Hematopoietic multipotent progenitor cell treated with erythropoietin and hydrocortisone succinate and interleukin-3 and kit ligand, for 6 days (in vitro differentiated cells): Measurements from ENCODE around the gene PDZRN4.
A peak's percentile ranks its signal among the peaks of the same experiment; 100 is the strongest.
"Not testable (repeated sequence)": the region's sequence is repeated elsewhere in the genome, so short reads cannot be mapped to it uniquely, and the experiment has no call there.

Experiments
- DNase-seq: peaks from one replicate; pipeline ENCODE4 v3.0.0-alpha.2; 2015

PDZRN4 gene

GRCh38 chr12:41287500-41288141 lies 99.5 kb downstream of the PDZRN4 start:
- DNase-seq, result no peak

DNA sequence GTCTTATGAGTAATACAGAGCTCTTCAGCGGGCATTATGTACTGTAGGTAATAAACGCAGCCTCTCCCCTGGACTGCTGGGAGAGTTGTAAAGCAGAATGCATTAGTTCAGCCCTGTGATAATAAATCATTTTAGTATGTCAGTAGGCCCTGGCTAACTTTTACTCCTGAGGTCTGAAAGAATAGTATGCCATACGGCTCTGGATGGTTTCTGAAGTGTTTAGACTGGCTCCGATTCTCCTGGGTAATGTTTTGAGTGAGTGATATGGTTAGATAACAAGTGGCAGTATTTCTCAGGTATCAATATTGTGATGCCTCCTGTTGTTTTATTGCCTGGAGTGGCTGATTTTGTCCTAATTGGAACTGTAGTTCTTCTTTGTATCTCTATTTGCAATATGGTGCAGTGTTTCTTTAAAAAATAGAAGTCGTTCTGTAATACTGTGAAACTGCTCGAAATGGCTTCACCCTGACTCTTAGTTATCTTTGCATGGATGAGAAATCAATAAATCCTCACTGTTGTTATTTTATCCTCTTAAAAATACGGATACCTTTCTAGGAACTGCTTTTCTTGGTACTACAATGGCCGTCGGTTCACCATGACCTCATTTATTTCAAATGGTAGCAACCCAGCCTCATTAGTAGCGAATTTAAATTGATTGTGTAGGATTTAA lies 100.2 kb downstream of the PDZRN4 start:
- DNase-seq, result no peak

DNA sequence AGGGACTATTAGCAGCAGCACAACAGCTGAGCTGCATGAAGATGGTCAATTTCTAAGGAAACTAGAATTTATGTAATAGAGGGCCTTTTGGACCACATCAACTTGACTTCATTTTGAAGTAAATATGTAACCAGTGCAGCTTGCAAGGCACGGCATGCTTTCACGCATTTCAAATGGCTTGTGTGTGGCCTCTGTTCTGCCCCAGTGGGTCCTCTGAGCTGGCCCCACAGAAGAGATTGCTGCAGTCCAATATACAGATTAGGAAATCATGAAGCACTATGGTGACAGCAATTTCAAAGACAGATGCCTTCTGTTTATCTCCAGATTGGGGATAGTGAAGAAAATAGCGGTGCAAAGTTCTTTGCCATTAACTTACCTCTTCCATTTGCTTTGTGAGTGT lies 101.4 kb downstream of the PDZRN4 start:
- DNase-seq, result no peak

GRCh38 chr12:41293011-41293410 lies 104.9 kb downstream of the PDZRN4 start:
- DNase-seq, result no peak

GRCh38 chr12:41293461-41293860 lies 105.3 kb downstream of the PDZRN4 start:
- DNase-seq, result no peak

DNA sequence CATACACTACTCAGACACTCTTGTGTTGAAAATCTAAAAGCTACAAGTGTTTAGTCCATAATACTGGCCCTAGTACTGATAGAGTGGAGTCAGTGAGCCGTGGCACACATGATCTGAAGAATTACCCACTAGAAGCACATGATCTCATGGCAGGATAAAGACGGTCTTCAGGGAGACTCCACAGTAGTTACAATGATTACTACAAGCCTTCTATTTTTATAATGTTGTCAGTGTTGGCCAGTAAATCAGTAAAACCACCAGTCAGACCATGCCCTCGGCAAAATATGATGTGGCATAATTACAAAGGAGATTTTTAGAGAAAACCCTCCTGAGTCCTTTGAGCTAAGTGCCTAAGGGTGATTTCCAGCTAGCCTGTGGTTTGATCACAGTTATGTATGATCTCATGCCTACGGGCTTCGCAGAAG lies 114.9 kb downstream of the PDZRN4 start:
- no peak for DNase-seq

DNA sequence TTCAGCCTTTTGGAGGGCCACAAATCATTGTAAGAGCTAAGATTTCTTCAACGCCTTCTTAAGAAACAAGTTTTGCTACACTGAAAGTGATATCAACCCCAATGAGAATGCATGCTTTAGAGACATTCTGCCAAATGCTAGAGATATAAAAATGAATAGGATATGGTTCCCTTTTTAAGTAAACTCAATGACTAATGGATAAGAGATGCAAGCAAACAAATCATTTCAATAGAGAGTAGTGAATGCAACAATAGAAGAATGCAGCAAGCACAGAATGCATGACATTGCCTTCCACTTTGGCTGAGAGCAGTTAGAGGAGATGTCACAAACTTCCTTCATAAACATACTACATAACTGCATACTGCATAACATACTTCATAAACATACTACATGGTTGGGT lies 116.4 kb downstream of the PDZRN4 start:
- no peak for DNase-seq

DNA sequence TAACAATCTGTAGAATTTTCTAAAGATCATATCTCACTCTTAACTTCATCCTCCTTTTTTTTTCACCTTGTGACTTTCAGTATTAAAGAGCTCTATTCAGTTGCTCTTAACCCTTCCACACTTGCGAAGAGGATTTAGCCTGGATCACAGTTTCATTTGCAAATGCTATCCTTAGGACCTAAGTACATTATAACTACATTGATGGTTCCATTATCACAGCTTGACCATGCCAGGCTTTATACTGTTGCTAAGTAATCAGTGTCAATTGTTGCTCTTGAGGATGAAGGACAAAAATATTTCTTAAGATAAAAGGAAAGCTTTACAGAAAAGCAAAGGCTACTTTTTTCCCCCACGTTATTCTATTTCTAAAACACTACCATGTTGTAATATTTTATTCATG lies 122.2 kb downstream of the PDZRN4 start:
- DNase-seq, result no peak

GRCh38 chr12:41311883-41312282 lies 123.8 kb downstream of the PDZRN4 start:
- DNase-seq, result no peak

DNA sequence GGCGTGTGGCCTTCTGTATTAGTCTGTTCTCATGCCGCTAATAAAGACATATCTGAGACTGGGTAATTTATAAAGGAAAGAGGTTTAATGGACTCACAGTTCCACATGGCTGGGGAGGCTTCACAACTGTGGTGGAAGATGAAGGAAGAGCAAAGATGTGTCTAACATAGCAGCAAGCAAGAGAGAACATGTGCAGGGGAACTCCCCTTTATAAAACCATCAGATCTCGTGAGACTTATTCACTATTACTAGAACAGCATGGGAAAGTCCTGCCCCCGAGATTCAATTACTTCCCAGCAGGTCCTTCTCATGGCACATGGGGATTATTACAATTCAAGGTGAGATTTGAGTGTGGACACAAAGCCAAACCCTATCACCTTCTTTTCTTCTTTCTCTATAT lies 124.3 kb downstream of the PDZRN4 start:
- DNase-seq, result not testable (repeated sequence)

- peak; percentile 39 for DNase-seq
These were observed 137.2 kb downstream of the PDZRN4 start for GRCh38 chr12:41325336-41325735.

DNA sequence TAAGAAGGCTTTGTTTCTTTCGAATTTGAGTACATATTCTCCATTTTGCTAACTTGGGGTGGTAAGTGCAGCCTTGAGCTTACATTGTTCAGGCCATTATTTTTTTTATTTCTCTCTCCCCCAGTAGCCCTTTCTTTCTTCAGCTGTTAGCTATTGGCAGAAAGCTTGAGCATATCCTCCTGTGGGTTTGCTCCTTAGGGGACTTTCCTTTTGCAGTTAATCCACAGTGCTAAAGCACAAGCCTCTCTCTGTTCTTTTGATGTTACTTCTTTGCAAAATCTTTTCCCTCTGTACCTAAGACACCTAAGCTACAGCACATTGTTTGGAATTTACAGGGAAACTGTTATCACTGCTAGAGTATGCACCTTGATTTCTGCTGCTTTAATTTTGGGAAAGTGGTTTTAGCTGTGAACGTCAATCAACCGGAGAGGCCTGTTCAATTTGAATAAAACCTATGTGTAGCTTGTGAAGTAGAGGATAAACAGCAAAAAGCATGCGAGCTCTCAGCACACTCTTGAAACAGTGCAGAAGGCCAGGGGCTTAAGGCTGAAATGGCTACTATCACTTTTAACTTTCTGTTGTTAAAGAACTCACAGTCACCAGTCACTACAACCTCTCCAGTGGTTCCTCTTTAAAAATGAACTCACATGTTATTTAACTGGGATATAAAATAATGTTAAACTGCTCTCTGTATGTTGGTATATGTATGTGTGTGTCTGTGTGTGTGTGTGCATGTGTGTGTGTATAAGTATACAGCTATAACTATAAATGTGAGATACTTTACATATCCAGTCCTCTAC lies 139.2 kb downstream of the PDZRN4 start:
- no peak for DNase-seq

DNA sequence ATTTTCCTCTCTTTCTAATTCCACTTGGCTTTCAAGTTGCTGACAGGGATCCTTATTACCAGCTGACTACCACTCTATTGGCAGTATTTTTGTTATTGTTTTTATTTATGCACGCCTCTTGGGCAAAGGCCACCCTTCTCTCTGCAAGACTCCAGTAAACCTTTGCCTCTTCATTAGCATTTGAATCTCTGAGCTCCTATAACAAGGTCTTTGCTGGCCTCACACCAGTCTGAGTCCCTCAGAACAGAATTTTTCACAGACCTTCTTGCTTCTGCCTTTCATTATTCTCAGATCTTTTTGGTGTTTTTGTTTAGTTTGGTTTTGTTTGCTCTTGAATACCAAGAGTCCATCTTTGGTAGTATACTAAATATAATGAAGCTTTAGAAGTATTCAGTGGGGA lies 145.9 kb downstream of the PDZRN4 start:
- no peak for DNase-seq

DNA sequence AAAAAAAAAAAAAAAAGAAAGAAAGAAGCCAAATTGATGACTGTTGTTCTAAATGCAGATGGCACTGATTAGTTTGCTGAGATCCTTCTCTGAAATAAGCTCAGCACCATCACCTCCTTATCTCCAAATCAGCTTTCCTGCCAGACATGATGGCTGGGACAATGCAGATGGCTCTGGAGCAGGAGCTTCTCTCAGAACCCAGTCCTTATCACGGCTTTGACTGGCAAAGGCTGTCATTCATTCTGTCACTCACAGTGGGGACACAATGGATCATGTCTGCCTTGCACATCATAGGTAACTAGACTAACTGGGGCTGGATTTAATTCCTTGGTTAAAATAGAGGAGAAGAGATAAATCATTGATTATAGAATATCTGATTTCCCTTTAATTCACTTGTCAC lies 146.3 kb downstream of the PDZRN4 start:
- DNase-seq, result no peak

DNA sequence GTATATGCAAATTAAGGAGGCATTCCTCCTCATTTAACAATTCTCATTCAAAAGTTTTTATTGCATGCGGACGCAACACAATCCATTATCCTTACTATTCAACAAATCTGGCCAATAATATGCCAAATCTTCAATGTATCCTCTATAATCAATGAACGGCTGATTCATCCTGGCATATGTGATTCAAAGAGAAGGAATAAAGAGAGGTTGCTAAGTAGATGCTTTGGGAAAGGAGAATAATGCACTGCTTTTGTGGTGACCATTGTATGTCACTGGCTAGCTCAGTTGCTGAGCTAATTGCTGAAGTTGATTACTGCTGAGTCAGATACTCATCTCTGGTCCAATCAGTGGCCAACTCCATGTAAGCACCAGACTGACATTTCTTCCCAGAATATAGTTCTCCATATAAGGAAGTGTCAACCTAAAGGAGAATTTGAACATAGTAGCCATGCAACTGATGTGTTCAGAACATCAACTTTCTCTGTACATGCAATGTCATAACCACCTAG lies 148.0 kb downstream of the PDZRN4 start:
- no peak for DNase-seq

DNA sequence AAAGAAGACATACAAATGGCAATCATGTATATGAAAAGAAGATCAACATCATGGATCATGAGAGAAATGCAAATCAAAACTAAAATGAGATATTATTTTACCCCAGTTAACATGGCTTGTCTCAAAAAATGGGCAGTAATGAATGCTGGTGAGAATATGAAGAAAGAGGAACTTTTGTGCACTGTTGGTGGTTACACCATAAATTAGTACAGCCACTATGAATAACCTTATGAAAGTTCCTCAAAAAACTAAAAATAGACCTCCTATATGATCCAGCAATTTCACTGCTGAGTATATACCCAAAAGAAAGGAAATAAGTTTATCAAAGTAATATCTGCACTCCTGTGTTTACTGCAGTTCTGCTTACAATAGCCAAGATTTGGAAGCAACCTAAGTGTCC lies 151.7 kb downstream of the PDZRN4 start:
- DNase-seq, result peak; percentile 42

DNA sequence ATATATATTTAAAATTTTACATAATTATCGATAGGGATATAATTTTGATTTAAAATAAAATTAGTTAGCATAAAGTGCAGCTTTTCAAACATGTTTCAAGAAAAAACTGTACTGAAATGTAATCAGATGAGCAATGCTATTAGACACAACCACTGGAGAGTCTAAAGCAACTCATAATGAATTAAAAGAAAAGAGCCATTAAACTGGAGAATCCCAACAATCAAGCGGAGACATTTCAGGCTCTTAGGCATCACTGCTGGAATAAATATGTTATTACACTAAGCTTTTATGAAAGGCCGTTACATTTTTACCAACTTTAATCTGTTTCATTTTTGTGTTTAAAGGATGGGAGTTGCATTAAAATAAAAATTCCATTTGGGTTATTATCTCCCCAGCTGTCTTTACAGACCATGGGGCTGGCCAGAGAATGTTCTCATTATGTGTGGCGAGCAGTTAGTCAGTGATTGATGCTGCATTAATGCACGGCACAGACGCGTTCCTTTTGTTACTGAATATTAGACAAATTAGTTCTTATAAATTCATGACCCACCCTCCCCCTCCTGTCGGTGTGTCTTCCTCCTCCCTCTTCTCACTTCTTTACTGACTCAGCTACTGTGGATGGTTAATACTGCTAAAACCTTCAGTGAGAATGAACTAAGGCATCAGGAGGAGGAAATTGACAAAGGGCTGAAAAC lies 156.8 kb downstream of the PDZRN4 start:
- no peak for DNase-seq

DNA sequence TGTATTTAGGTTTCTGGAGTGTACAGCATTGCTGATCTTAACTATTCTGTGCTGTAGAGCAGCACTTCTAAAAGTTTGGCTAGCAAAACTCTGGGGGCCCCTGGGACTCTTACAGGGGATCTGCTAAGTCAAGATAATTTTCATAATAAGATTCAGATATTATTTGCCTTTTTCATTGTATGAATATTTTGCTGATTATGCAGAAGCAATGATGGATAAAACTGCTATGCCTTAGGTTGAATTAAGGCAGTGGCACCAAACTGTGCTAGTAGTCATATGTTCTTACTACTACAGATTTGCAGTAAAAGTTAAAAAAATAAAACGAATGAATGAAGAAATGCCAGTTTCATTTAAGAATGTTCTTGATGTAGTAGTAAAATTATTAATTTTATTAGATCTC lies 160.1 kb downstream of the PDZRN4 start:
- DNase-seq, result no peak

DNA sequence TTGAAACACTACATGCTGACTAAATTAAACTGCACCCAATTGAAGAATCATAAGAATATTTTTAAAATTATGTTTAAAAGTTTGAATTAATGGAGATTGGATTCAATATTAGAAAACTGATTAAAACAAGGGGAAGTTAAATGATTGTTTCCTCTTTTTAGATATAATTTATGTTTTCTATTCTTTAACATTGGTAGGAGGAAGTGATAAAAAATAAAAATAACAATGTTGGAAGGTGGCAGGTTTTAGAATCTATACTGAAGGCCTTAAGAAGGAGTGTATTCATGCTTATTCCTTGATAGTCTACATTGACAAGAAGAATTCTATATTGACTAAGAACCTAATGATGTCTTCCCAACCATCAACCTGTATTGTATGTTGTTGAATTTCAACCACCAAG lies 168.1 kb downstream of the PDZRN4 start:
- DNase-seq, result no peak

DNA sequence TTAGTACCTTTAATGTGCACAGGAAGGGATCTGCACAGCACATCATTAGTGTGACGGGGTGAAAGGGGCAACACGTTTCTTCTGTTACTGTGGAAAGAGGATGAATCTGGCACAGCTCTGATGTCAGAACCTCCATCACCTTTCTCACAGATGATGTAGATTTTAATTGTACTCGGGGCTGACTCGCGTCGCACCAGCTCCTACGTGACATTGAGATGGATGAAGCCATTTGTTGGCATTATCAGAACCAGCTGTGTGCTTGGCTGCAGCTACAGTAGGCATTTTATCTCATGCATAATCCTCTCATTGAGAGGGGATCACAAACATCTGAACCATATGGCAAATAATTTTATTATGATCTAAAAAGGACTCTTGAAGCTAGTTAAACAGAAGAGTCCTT lies 173.6 kb downstream of the PDZRN4 start:
- no peak for DNase-seq

DNA sequence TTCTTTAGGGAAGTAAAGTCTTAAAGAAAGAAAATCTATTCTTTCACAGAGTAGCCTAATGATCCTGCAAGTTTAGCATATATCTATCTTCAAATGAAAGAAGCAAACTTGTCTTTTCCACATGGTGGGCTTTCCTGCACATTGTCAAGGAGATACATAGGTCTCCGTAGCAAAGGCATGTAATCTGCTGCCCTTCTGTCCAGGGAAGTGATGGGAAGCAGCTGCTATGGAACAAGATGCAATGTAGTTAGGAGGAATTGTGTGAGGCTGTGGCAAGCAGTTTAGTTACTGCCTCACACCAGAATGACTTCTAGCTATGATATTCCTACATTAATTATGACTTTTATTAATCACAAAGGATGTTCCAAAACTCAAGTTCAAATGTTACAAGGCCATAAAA lies 174.4 kb downstream of the PDZRN4 start:
- no peak for DNase-seq

- DNase-seq, result no peak
These were observed 174.8 kb downstream of the PDZRN4 start for GRCh38 chr12:41362931-41363330.

GRCh38 chr12:41364211-41364610 lies 176.1 kb downstream of the PDZRN4 start:
- no peak for DNase-seq
